Karpas-422 (cell line): Measurements from ENCODE around the gene AOC2. TPM values are rescaled to one million over a fixed set of nuclear protein-coding genes. Genes with fewer than 3 reads are reported as not detected.

Experiments
- DNase-seq: peaks from one replicate; pipeline ENCODE4 v3.0.0-alpha.2; 2015
- H2AFZ ChIP-seq: fragments of 200-600 bp; sonication (generic); 2 replicates; pipeline ENCODE4 v1.6.1; 2014; ENCODE audit warnings: antibody characterized with exemption, low read length, mixed read lengths
- H3K27ac ChIP-seq: fragments of 200-600 bp; sonication (generic); 2 replicates; pipeline ENCODE4 v1.5.1; 2014; ENCODE audit warnings: mild to moderate bottlenecking, low read length, moderate library complexity
- H3K27me3 ChIP-seq: fragments of 200-600 bp; sonication (generic); 2 replicates; pipeline ENCODE4 v1.6.1; 2014; ENCODE audit warnings: low read length, mixed read lengths
- H3K36me3 ChIP-seq: fragments of 200-600 bp; sonication (generic); 2 replicates; pipeline ENCODE4 v1.6.1; 2014; ENCODE audit warnings: low read length, mixed read lengths; ENCODE audit not compliant: insufficient read depth
- H3K4me1 ChIP-seq: fragments of 200-600 bp; sonication (generic); 2 replicates; pipeline ENCODE4 v1.6.1; 2014; ENCODE audit warnings: mild to moderate bottlenecking, low read length, mixed read lengths
- H3K4me2 ChIP-seq: fragments of 200-600 bp; sonication (generic); 2 replicates; pipeline ENCODE4 v1.6.1; 2014; ENCODE audit warnings: low read length, low read depth, mild to moderate bottlenecking; ENCODE audit not compliant: poor library complexity, severe bottlenecking
- H3K4me3 ChIP-seq: fragments of 200-600 bp; sonication (generic); 2 replicates; pipeline ENCODE4 v1.5.1; 2014; ENCODE audit warnings: mild to moderate bottlenecking, antibody characterized with exemption, low read length, mixed read lengths
- H3K79me2 ChIP-seq: fragments of 200-600 bp; sonication (generic); 2 replicates; pipeline ENCODE4 v1.6.1; 2014; ENCODE audit warnings: mild to moderate bottlenecking, low read length, mixed read lengths
- H3K9ac ChIP-seq: fragments of 200-600 bp; sonication (generic); 2 replicates; pipeline ENCODE4 v1.6.0; 2014; ENCODE audit warnings: low read length
- H3K9me2 ChIP-seq: fragments of 200-600 bp; sonication (generic), shearing (Covaris generic); replicated peaks from 2 replicates; pipeline ENCODE4 v1.6.0; 2014; ENCODE audit warnings: mild to moderate bottlenecking, low read length, moderate library complexity; ENCODE audit not compliant: insufficient read depth
- H3K9me3 ChIP-seq: fragments of 300-700, 200-600 bp; sonication (generic); 2 replicates; pipeline ENCODE4 v1.6.1; 2014; ENCODE audit warnings: low read length, mixed read lengths
- H4K20me1 ChIP-seq: fragments of 200-600 bp; sonication (generic); 2 replicates; pipeline ENCODE4 v1.6.1; 2014; ENCODE audit warnings: mild to moderate bottlenecking, antibody characterized with exemption, low read length, low read depth; ENCODE audit not compliant: insufficient read depth
- total RNA-seq: library from RNA; depleted of rRNA; stranded (reverse); fragments of >200 nt; shearing (Covaris generic); gene quantifications from 2 replicates; pipeline ENCODE4 v1.2.3, GENCODE V29; 2014; ENCODE audit warnings: low replicate concordance

The AOC2 gene
- total RNA-seq, 1 experiment from 2014 or later, result 0.67 TPM

- Histone ChIP-seq H3K27me3 (no peaks in the 10 kb centered on the region), H3K4me1 (peaks cover 19% of the 10 kb centered on the region), H3K79me2 (peaks cover 25% of the 10 kb centered on the region), H2AFZ (no peak overlapping the region), H4K20me1 (0 out of 2 replicates have a peak, but pooled peaks cover 3% of the 10 kb centered on the region), H3K4me2 (no peak overlapping the region), H3K9ac (no peak overlapping the region), H3K36me3 (peaks cover 36% of the 10 kb centered on the region), H3K9me2 (no peaks in the 10 kb centered on the region), H3K9me3 (no peaks in the 10 kb centered on the region), H3K27ac (no peak overlapping the region), H3K4me3 (no peak overlapping the region)
- DNase-seq, result no peak
These were observed 23.2 kb upstream of the AOC2 start for GRCh38 chr17:42821176-42821575.

GRCh38 chr17:42827472-42827871, 16.9 kb upstream of the AOC2 start:
- no peak for DNase-seq
- Histone ChIP-seq H3K79me2 (peaks cover 20% of the 10 kb centered on the region), H4K20me1 (no peaks in the 10 kb centered on the region), H3K4me2 (no peak overlapping the region), H3K4me1 (peaks cover 24% of the 10 kb centered on the region), H3K27ac (no peak overlapping the region), H3K9me3 (no peaks in the 10 kb centered on the region), H3K4me3 (no peak overlapping the region), H2AFZ (no peak overlapping the region), H3K9ac (no peak overlapping the region), H3K9me2 (no peaks in the 10 kb centered on the region), H3K27me3 (no peaks in the 10 kb centered on the region), H3K36me3 (no peaks in the 10 kb centered on the region)

- Histone ChIP-seq H4K20me1 (peaks cover 8% of the 10 kb centered on the region; the same call in 1 of the 2 replicates), H3K4me2 (no peak overlapping the region), H3K36me3 (peaks cover 14% of the 10 kb centered on the region), H3K9me3 (no peaks in the 10 kb centered on the region), H3K4me1 (peaks cover 19% of the 10 kb centered on the region), H3K4me3 (no peak overlapping the region), H3K27me3 (no peaks in the 10 kb centered on the region), H3K27ac (no peak overlapping the region), H2AFZ (no peak overlapping the region), H3K79me2 (peaks cover 34% of the 10 kb centered on the region), H3K9ac (no peak overlapping the region), H3K9me2 (no peaks in the 10 kb centered on the region)
- DNase-seq, result no peak
These were observed 13.4 kb upstream of the AOC2 start for GRCh38 chr17:42830971-42831370.

DNA sequence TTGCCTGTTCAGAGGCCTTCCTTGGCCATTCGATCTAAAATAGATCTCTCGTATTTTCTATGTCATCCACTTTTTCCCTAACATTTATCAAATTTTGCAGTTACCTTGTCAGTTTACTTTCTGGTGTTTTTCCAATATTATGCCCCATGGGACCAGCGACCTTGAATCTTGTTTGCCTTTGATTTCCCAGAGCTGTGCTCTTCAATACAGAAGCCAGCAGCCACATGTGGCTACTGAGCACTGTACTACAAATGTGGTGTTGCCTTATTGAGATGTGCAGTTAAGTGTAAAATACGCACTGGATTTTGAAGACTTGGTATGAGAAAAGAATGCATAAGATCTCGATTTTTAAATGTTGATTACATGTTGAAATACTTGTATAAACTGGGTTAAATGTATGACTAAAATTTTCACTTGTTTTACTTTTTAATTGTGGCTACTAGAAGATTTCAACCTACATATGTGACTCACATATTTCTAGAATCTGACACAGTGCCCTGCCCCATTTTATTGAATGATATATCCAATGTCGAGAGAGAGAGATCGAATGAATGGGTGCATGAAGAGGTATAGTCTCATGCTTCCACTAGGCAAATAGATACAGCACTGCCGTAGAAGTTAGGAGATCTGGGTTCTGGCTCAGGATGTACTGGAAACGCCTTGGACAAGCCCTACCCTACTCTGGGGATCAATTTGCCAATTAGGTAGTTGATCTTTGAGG, 12.0 kb upstream of the AOC2 start:
- Histone ChIP-seq H3K4me1 (peaks cover 19% of the 10 kb centered on the region), H3K27me3 (no peaks in the 10 kb centered on the region), H3K9ac (peak overlapping the region; percentile 98), H3K9me3 (no peaks in the 10 kb centered on the region), H3K9me2 (no peaks in the 10 kb centered on the region), H3K36me3 (peaks cover 21% of the 10 kb centered on the region), H3K27ac (no peak overlapping the region; the same call in 1 of the 2 replicates), H3K79me2 (peaks cover 40% of the 10 kb centered on the region), H3K4me3 (peak overlapping the region; percentile 95), H2AFZ (peak overlapping the region; percentile 38), H3K4me2 (peak overlapping the region; percentile 92), H4K20me1 (peaks cover 10% of the 10 kb centered on the region; the same call in 1 of the 2 replicates)
- DNase-seq, result no peak

- Histone ChIP-seq H3K4me1 (peaks cover 19% of the 10 kb centered on the region), H3K27ac (peak within 1 kb of the TSS; percentile 66), H3K4me3 (peak within 1 kb of the TSS; percentile 95), H3K9me3 (no peaks in the 10 kb centered on the region), H3K9me2 (no peaks in the 10 kb centered on the region), H3K36me3 (peaks cover 28% of the 10 kb centered on the region), H3K9ac (peak within 1 kb of the TSS; percentile 98), H4K20me1 (peaks cover 18% of the 10 kb centered on the region; the same call in 1 of the 2 replicates), H3K27me3 (no peaks in the 10 kb centered on the region), H3K79me2 (peaks cover 40% of the 10 kb centered on the region), H3K4me2 (peak within 1 kb of the TSS; percentile 92), H2AFZ (peak within 1 kb of the TSS; percentile 38)
- peak; percentile 96 for DNase-seq
These were observed 11.2 kb upstream of the AOC2 start, which contains the start of gene PSME3 for GRCh38 chr17:42832934-42833766. Gene PSME3 (plus strand): TSS chr17:42833397. CDS start chr17:42833632, 235 bp downstream.

DNA sequence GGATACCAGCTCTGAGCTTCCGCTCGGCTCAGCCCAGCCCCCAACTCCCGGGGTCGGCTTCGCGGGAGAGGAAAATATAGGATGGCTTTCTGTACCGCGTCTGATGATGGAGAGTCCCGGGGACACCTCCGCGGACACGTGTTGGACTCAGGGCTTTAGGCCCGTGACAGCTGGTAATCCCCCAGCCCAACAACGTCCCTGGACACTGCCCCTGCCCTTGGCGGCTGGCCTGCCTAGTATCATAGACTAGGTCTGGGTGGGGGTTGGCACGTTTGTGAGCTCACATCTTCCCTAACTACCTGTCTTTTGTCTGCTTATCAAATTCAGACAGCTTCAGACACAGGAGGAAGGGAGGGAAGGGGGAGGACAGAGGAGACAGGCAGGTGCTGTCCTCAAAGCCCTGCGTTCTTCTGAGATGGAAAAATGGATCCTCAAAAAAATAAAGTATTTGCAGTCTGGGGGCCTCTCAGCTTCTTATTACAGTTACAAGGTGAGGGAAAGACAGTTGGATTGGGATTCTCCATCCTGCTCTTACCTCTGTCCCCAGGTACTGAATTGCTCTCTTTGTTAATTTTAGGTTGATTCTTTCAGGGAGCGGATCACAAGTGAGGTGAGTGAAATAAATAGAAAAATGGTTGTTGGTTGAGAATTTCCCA, 10.5 kb upstream of the AOC2 start:
- Histone ChIP-seq H3K9ac (peak overlapping the region; percentile 98), H3K4me2 (peak overlapping the region; percentile 92), H3K79me2 (peaks cover 40% of the 10 kb centered on the region), H3K4me1 (peaks cover 19% of the 10 kb centered on the region), H2AFZ (peak overlapping the region; percentile 38; the same call in 1 of the 2 replicates), H3K27ac (peak overlapping the region; percentile 66), H3K4me3 (peak overlapping the region; percentile 95), H3K9me3 (no peaks in the 10 kb centered on the region), H3K36me3 (peaks cover 34% of the 10 kb centered on the region), H3K9me2 (no peaks in the 10 kb centered on the region), H4K20me1 (peaks cover 18% of the 10 kb centered on the region; the same call in 1 of the 2 replicates), H3K27me3 (no peaks in the 10 kb centered on the region)
- no peak for DNase-seq

DNA sequence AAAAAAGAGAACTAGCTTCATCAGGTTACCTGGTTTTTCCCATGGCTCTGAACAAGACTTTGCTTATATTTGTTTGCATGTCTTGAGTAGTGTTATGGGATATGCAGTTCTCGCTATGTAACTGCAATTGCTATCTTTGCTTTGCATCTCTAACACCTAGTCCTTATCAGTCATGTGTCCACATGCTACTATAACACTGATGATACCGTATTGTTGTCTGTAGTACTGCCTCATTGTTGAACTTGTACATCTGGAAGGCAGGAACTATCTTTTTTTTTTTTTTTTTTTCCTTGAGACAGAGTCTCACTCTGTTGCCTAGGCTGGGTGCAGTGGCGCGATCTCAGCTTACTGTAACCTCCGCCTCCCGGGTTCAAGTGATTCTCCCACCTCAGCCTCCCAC, 8.6 kb upstream of the AOC2 start:
- no peak overlapping the region for H3K27ac ChIP-seq
- H3K36me3 ChIP-seq, result peaks cover 40% of the 10 kb centered on the region
- no peak overlapping the region for H2AFZ ChIP-seq
- DNase-seq, result no peak
- H3K4me1 ChIP-seq, result peaks cover 19% of the 10 kb centered on the region
- H3K4me2 ChIP-seq, result no peak overlapping the region
- peaks cover 40% of the 10 kb centered on the region for H3K79me2 ChIP-seq
- no peaks in the 10 kb centered on the region for H3K9me2 ChIP-seq
- no peaks in the 10 kb centered on the region for H3K9me3 ChIP-seq
- no peak overlapping the region for H3K9ac ChIP-seq
- no peak overlapping the region for H3K4me3 ChIP-seq
- no peaks in the 10 kb centered on the region for H3K27me3 ChIP-seq
- peaks cover 23% of the 10 kb centered on the region; the same call in 1 of the 2 replicates for H4K20me1 ChIP-seq
